WTC11 (cell line): Measurements from ENCODE around the gene NIPAL4. TPM values are rescaled to one million over a fixed set of nuclear protein-coding genes. Genes with fewer than 3 reads are reported as not detected.

Experiments
- ATAC-seq: fragments of 200-7000 bp; cut with Tn5 transposase; 2 replicates; pipeline ENCODE4 v1.10.0; 2021; ENCODE audit warnings: mild to moderate bottlenecking, moderate library complexity
- CTCF ChIA-PET: fragments of 300-600 bp; sonication (Branson Sonifier 250); formaldehyde crosslinking; loops from one replicate; lab custom pipeline; 2021; ENCODE audit warnings: antibody characterized with exemption; lab: Charles Lee
- POLR2A ChIA-PET: fragments of 350-600 bp; sonication (Branson Sonifier 250); formaldehyde crosslinking; loops from one replicate; lab custom pipeline; 2021; ENCODE audit warnings: antibody characterized with exemption; lab: Charles Lee
- DNase-seq: peaks from one replicate; pipeline ENCODE4 v3.0.0; 2021; ENCODE audit warnings: low spot score
- H3K27ac Mint-ChIP-seq: 2 replicates; pipeline ENCODE4 v1.8.0; 2021; ENCODE audit warnings: mixed read lengths
- H3K27me3 Mint-ChIP-seq: 2 replicates; pipeline ENCODE4 v1.8.0; 2021; ENCODE audit warnings: low read depth, mild to moderate bottlenecking, moderate library complexity, mixed read lengths
- H3K36me3 Mint-ChIP-seq: 2 replicates; pipeline ENCODE4 v1.8.0; 2021; ENCODE audit warnings: mixed read lengths
- H3K4me1 Mint-ChIP-seq: 2 replicates; pipeline ENCODE4 v1.8.0; 2022; ENCODE audit warnings: mixed read lengths
- H3K4me3 Mint-ChIP-seq: 2 replicates; pipeline ENCODE4 v1.8.0; 2021; ENCODE audit warnings: mild to moderate bottlenecking, moderate library complexity, mixed read lengths
- H3K9me3 Mint-ChIP-seq: 2 replicates; pipeline ENCODE4 v1.8.0; 2021; ENCODE audit warnings: mixed read lengths
- ATF2 ChIP-seq: sonication (generic); formaldehyde crosslinking; IDR thresholded peaks from 2 replicates; pipeline ENCODE4 v1.8.1; 2022; ENCODE audit warnings: low read depth, missing genetic modification reagents, borderline replicate concordance
- CDX4 ChIP-seq: fragments of 250-450 bp; sonication (Bioruptor Pico); IDR thresholded peaks from 2 replicates; pipeline ENCODE4 v1.9.0; 2021; ENCODE audit warnings: moderate library complexity, mild to moderate bottlenecking, inconsistent platforms, borderline replicate concordance
- E2F5 ChIP-seq: sonication (generic); formaldehyde crosslinking; IDR thresholded peaks from 2 replicates; pipeline ENCODE4 v1.8.1; 2022; ENCODE audit warnings: mild to moderate bottlenecking, moderate library complexity, missing genetic modification reagents
- ETV6 ChIP-seq: sonication (generic); formaldehyde crosslinking; IDR thresholded peaks from 2 replicates; pipeline ENCODE4 v1.8.1; 2022; ENCODE audit warnings: mild to moderate bottlenecking, missing genetic modification reagents
- TP53 ChIP-seq: sonication (generic); formaldehyde crosslinking; IDR thresholded peaks from 2 replicates; pipeline ENCODE4 v1.8.1; 2023; ENCODE audit warnings: mild to moderate bottlenecking, missing genetic modification reagents
- ZMAT4 ChIP-seq: fragments of 250-450 bp; sonication (Bioruptor Pico); IDR thresholded peaks from 2 replicates; pipeline ENCODE4 v1.9.0; 2021; ENCODE audit warnings: mild to moderate bottlenecking
- ZSCAN18 ChIP-seq: fragments of 250-450 bp; sonication (Bioruptor Pico); IDR thresholded peaks from 2 replicates; pipeline ENCODE4 v2.1.2; 2022; ENCODE audit warnings: mild to moderate bottlenecking, moderate library complexity
- total RNA-seq: library from RNA; stranded (reverse); gene quantifications from 3 replicates; pipeline ENCODE4 v1.2.3, GENCODE V29; 2021
- TF ChIP-seq, protein P1 (sequence below): sonication (generic); formaldehyde crosslinking; IDR thresholded peaks from 2 replicates; pipeline ENCODE4 v1.8.0; 2022; ENCODE audit warnings: missing genetic modification reagents
- TF ChIP-seq, protein P2 (sequence below): sonication (generic); formaldehyde crosslinking; IDR thresholded peaks from 2 replicates; pipeline ENCODE4 v1.8.1; 2023; ENCODE audit warnings: mild to moderate bottlenecking, moderate library complexity, missing genetic modification reagents

NIPAL4 gene
- total RNA-seq, 1 experiment from 2014 or later: not detected

GRCh38 chr5:157502143-157502647, 42.2 kb downstream of the NIPAL4 start (continued):
- TF ChIP-seq, protein P1, sequence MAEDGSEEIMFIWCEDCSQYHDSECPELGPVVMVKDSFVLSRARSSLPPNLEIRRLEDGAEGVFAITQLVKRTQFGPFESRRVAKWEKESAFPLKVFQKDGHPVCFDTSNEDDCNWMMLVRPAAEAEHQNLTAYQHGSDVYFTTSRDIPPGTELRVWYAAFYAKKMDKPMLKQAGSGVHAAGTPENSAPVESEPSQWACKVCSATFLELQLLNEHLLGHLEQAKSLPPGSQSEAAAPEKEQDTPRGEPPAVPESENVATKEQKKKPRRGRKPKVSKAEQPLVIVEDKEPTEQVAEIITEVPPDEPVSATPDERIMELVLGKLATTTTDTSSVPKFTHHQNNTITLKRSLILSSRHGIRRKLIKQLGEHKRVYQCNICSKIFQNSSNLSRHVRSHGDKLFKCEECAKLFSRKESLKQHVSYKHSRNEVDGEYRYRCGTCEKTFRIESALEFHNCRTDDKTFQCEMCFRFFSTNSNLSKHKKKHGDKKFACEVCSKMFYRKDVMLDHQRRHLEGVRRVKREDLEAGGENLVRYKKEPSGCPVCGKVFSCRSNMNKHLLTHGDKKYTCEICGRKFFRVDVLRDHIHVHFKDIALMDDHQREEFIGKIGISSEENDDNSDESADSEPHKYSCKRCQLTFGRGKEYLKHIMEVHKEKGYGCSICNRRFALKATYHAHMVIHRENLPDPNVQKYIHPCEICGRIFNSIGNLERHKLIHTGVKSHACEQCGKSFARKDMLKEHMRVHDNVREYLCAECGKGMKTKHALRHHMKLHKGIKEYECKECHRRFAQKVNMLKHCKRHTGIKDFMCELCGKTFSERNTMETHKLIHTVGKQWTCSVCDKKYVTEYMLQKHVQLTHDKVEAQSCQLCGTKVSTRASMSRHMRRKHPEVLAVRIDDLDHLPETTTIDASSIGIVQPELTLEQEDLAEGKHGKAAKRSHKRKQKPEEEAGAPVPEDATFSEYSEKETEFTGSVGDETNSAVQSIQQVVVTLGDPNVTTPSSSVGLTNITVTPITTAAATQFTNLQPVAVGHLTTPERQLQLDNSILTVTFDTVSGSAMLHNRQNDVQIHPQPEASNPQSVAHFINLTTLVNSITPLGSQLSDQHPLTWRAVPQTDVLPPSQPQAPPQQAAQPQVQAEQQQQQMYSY (CRISPR knock-in tag): no peak
- TF ChIP-seq ATF2 (CRISPR knock-in tag): no peak

DNA sequence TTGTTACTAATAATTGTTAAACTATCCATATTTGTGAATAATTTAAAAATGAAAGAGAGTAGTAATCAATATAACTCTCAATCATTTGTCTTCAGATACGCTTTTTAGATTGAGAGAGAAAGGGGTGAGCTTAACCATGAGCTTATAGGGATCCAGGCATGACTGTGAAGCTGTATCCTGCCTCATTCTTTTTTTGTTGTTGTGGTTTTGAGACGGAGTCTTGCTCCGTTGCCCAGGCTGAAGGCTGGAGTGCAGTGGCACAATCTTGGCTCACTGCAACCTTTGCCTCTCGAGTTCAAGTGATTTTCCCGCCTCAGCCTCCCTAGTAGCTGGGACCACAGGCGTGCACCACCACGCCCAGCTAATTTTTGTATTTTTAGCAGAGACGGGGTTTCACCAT, 44.0 kb downstream of the NIPAL4 start:
- Mint-ChIP-seq H3K36me3 (peaks cover 5% of the 10 kb centered on the region), H3K27ac (no peak overlapping the region), H3K27me3 (no peaks in the 10 kb centered on the region), H3K4me3 (no peak overlapping the region), H3K9me3 (no peaks in the 10 kb centered on the region), H3K4me1 (no peaks in the 10 kb centered on the region)
- ChIA-PET POLR2A (no interaction called here), CTCF (interaction anchor here (1.0 kb wide), 1 partner anchor 32 kb away, joined by 3 read pairs; no protein-coding TSS in a partner anchor)
- DNase-seq: no peak
- TF ChIP-seq, protein P2, sequence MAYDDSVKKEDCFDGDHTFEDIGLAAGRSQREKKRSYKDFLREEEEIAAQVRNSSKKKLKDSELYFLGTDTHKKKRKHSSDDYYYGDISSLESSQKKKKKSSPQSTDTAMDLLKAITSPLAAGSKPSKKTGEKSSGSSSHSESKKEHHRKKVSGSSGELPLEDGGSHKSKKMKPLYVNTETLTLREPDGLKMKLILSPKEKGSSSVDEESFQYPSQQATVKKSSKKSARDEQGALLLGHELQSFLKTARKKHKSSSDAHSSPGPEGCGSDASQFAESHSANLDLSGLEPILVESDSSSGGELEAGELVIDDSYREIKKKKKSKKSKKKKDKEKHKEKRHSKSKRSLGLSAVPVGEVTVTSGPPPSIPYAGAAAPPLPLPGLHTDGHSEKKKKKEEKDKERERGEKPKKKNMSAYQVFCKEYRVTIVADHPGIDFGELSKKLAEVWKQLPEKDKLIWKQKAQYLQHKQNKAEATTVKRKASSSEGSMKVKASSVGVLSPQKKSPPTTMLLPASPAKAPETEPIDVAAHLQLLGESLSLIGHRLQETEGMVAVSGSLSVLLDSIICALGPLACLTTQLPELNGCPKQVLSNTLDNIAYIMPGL (CRISPR knock-in tag): no peak
- TF ChIP-seq E2F5 (CRISPR knock-in tag) (no peak), ZMAT4 (no peak)
- ATAC-seq: no peak

GRCh38 chr5:157505496-157505895, 45.5 kb downstream of the NIPAL4 start:
- H3K9me3 Mint-ChIP-seq: no peaks in the 10 kb centered on the region
- H3K27ac Mint-ChIP-seq: no peak overlapping the region
- H3K4me3 Mint-ChIP-seq: no peak overlapping the region
- DNase-seq (no peak), ATAC-seq (no peak)
- H3K27me3 Mint-ChIP-seq: no peaks in the 10 kb centered on the region
- peaks cover 5% of the 10 kb centered on the region for H3K36me3 Mint-ChIP-seq
- POLR2A ChIA-PET: no interaction called here
- H3K4me1 Mint-ChIP-seq: no peaks in the 10 kb centered on the region
- CTCF ChIA-PET: no interaction called here
- TF ChIP-seq ETV6 (CRISPR knock-in tag) (no peak), CDX4 (CRISPR knock-in tag) (no peak), TP53 (CRISPR knock-in tag) (no peak), ZSCAN18 (CRISPR knock-in tag) (no peak)
